DOHH2 (cell line): Measurements from ENCODE around the gene HSPA1L.
"Not testable (repeated sequence)": the region's sequence is repeated elsewhere in the genome, so short reads cannot be mapped to it uniquely, and the experiment has no call there.

Experiments used
- H3F3A ChIP-seq: fragments of 200-600 bp; sonication (generic), shearing (Covaris generic); 2 replicates; pipeline ENCODE4 v1.6.0; 2016; ENCODE audit warnings: antibody characterized with exemption, mild to moderate bottlenecking; ENCODE audit not compliant: control insufficient read depth, insufficient read depth
- H3K27ac ChIP-seq: fragments of 200-600 bp; sonication (generic); 2 replicates; pipeline ENCODE4 v1.5.1; 2014; ENCODE audit warnings: low read depth, mild to moderate bottlenecking, low read length, moderate library complexity
- H3K27me3 ChIP-seq: fragments of 200-600 bp; sonication (generic); 2 replicates; pipeline ENCODE4 v1.6.1; 2014; ENCODE audit warnings: mild to moderate bottlenecking, low read length, mixed read lengths; ENCODE audit not compliant: control insufficient read depth
- H3K36me3 ChIP-seq: fragments of 200-600 bp; sonication (generic); 2 replicates; pipeline ENCODE4 v1.6.1; 2014; ENCODE audit warnings: mild to moderate bottlenecking, low read length, moderate library complexity, mixed read lengths; ENCODE audit not compliant: control insufficient read depth
- H3K4me1 ChIP-seq: fragments of 200-600 bp; sonication (generic); 2 replicates; pipeline ENCODE4 v1.6.1; 2014; ENCODE audit warnings: mild to moderate bottlenecking, low read length, mixed read lengths; ENCODE audit not compliant: control insufficient read depth
- H3K4me2 ChIP-seq: fragments of 200-600 bp; sonication (generic); 2 replicates; pipeline ENCODE4 v1.6.0; 2014; ENCODE audit warnings: mild to moderate bottlenecking, low read length, moderate library complexity
- H3K4me3 ChIP-seq: fragments of 200-600 bp; sonication (generic); 2 replicates; pipeline ENCODE4 v1.5.1; 2014; ENCODE audit warnings: mild to moderate bottlenecking, low read length, mixed read lengths
- H3K79me2 ChIP-seq: fragments of 200-600 bp; sonication (generic); 2 replicates; pipeline ENCODE4 v1.6.1; 2014; ENCODE audit warnings: mild to moderate bottlenecking, low read length, mixed read lengths; ENCODE audit not compliant: control insufficient read depth
- H3K9me2 ChIP-seq: fragments of 200-600 bp; sonication (generic); replicated peaks from 2 replicates; pipeline ENCODE4 v1.6.1; 2014; ENCODE audit warnings: mild to moderate bottlenecking, low read length, mixed read lengths; ENCODE audit not compliant: control insufficient read depth
- H3K9me3 ChIP-seq: fragments of 200-600 bp; sonication (generic); 2 replicates; pipeline ENCODE4 v1.6.1; 2014; ENCODE audit warnings: antibody characterized with exemption, low read length, mixed read lengths; ENCODE audit not compliant: control insufficient read depth, insufficient read depth
- H4K20me1 ChIP-seq: fragments of 200-600 bp; sonication (generic); 2 replicates; pipeline ENCODE4 v1.6.0; 2014; ENCODE audit warnings: low read depth, mild to moderate bottlenecking, antibody characterized with exemption, low read length, moderate library complexity; ENCODE audit not compliant: control insufficient read depth, insufficient read depth
- EZH2phosphoT487 ChIP-seq: fragments of 200-600 bp; sonication (generic); IDR thresholded peaks from 2 replicates; pipeline ENCODE4 v1.6.1; 2017; ENCODE audit warnings: borderline replicate concordance, mild to moderate bottlenecking, antibody characterized with exemption, low read length, moderate library complexity, mixed read lengths
- TF ChIP-seq, protein P1 (sequence below): fragments of 200-600 bp; sonication (generic); IDR thresholded peaks from one replicate; pipeline ENCODE4 v1.5.1; 2014; ENCODE audit warnings: antibody characterized with exemption, mild to moderate bottlenecking, low read depth, low read length; ENCODE audit not compliant: poor library complexity, severe bottlenecking

HSPA1L gene

DNA sequence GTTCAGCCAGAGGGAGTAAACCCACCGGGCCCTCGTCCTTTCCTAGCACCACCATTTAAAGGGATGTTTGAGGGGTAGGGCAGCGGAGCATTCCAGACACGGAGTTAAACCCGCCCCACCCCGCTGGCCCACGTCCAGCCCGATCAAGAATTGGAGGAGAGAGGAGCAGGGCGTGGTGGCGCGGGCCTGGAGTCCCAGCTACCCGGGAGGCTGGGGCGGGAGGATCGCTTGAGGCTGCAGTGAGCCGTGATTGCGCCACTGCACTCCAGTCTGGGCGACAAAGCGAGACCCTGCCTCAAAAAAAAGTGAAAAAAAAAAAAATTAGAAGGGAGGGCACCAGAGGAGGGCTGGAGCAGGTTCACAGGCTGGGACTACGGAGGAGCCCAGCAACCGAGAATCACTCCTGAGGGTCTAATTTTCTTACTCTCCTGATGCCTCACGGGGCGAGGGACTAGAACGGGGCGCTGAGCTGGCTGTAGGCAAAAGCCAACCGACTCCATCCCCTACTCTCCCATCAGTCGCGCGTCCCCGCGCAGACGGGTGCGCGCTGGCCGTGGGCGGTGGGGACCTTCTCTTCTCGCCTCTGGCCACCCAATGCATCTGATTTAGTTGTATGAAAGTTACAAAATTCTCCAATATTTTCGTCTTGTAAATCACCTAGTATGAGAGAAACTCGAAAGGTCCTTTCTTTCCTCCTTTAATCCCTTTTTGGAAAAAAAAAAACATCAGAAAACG is 6.4 kb upstream of the HSPA1L start:
- peak overlapping the region; percentile 83 for H3K4me2 ChIP-seq
- H4K20me1 ChIP-seq: no peaks in the 10 kb centered on the region
- H3K4me1 ChIP-seq: peaks cover 56% of the 10 kb centered on the region
- H3K9me3 ChIP-seq: no peaks in the 10 kb centered on the region
- H3K27me3 ChIP-seq: no peaks in the 10 kb centered on the region
- H3F3A ChIP-seq: peaks cover 35% of the 10 kb centered on the region
- no peak for TF ChIP-seq EZH2phosphoT487
- TF ChIP-seq, protein P1, sequence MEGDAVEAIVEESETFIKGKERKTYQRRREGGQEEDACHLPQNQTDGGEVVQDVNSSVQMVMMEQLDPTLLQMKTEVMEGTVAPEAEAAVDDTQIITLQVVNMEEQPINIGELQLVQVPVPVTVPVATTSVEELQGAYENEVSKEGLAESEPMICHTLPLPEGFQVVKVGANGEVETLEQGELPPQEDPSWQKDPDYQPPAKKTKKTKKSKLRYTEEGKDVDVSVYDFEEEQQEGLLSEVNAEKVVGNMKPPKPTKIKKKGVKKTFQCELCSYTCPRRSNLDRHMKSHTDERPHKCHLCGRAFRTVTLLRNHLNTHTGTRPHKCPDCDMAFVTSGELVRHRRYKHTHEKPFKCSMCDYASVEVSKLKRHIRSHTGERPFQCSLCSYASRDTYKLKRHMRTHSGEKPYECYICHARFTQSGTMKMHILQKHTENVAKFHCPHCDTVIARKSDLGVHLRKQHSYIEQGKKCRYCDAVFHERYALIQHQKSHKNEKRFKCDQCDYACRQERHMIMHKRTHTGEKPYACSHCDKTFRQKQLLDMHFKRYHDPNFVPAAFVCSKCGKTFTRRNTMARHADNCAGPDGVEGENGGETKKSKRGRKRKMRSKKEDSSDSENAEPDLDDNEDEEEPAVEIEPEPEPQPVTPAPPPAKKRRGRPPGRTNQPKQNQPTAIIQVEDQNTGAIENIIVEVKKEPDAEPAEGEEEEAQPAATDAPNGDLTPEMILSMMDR: no peak
- no peaks in the 10 kb centered on the region for H3K9me2 ChIP-seq
- H3K79me2 ChIP-seq: peaks cover under 1% of the 10 kb centered on the region; the same call in 1 of the 2 replicates
- H3K36me3 ChIP-seq: no peaks in the 10 kb centered on the region
- peak overlapping the region; percentile 92 for H3K4me3 ChIP-seq
- H3K27ac ChIP-seq: peak overlapping the region; percentile 43

DNA sequence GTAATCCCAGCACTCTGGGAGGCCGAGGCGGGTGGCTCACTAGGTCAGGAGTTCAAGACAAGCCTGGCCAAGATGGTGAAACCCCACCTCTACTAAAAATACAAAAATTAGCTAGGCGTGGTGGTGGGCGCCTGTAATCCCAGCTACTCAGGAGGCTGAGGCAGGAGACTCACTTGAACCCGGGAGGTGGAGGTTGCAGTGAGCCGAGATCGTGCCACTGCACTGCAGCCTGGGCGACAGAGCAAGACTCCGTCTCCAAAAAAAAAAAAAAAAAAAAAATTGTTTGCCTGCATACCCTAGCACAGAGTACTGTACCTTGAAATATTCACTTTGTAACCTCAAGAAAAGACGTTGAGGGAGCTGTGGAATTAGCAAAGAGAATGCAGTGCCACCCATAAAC is 5.3 kb upstream of the HSPA1L start:
- H3K27ac ChIP-seq, H3K27me3 ChIP-seq, H3K79me2 ChIP-seq, H3K9me2 ChIP-seq, H3K9me3 ChIP-seq, H4K20me1 ChIP-seq, H3K4me2 ChIP-seq, H3K4me3 ChIP-seq, H3K36me3 ChIP-seq: not testable (repeated sequence)
- Histone ChIP-seq H3K4me1 (peaks cover 46% of the 10 kb centered on the region), H3F3A (peaks cover 29% of the 10 kb centered on the region)

DNA sequence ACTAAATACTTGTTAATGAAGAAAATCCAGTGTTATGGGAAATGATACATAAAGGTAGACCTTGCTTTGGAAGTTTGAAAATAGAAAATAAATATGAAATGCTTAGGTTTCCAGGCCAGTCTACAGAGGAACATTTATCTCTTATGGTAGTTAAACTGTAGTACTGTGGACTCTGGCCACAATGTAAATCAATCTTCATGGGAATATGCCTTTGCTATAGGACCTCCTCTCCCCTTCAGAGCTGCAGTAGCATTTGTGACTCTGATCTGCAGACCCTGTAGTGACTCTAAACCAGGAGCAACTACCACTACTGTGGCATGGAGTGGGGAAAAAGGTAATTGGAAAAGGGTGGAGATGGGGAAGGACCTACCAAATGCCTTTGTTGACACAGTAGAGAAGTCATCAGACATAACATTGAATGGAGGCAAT is 4.8 kb upstream of the HSPA1L start:
- Histone ChIP-seq H3K27ac (no peak overlapping the region), H3K79me2 (no peaks in the 10 kb centered on the region), H3K9me2 (no peaks in the 10 kb centered on the region), H3F3A (peaks cover 29% of the 10 kb centered on the region), H3K9me3 (no peaks in the 10 kb centered on the region), H3K36me3 (no peaks in the 10 kb centered on the region), H3K4me2 (no peak overlapping the region), H3K27me3 (peaks cover under 1% of the 10 kb centered on the region; the same call in 1 of the 2 replicates), H3K4me3 (no peak overlapping the region), H4K20me1 (no peaks in the 10 kb centered on the region), H3K4me1 (peaks cover 47% of the 10 kb centered on the region)
- TF ChIP-seq, protein P1: no peak
- TF ChIP-seq EZH2phosphoT487: no peak

DNA sequence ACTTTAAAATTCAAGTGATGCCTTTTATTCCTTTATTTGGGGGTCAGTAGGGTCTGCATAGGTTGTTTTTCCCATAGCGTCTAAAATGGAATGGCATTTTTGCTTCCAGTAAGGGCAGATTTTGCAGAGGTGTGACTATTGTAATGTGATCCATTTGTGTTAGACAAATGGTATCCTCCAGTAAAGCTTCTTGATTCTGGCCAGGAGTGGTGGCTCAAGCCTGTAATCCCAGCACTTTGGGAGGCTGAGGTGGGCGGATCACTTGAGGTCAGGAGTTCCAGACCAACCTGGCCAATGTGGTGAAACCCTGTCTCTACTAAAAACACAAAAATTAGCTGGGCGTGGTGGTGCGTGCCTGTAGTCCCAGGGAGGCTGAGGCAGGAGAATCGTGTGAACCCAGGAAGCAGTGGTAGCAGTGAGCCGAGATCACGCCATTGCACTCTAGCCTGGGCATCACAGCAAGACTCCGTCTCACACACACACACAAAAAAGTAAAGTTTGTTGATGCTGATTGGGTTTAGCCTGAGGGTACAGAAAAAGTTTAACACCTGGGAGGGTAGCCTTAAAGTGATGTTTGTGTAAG is 2.9 kb upstream of the HSPA1L start:
- H3K27me3 ChIP-seq, H3K79me2 ChIP-seq, H3K27ac ChIP-seq, H4K20me1 ChIP-seq, H3K9me2 ChIP-seq, H3K36me3 ChIP-seq, H3K9me3 ChIP-seq: not testable (repeated sequence)
- peak overlapping the region; percentile 51 for H3K4me3 ChIP-seq
- peak overlapping the region; percentile 46 for H3K4me2 ChIP-seq
- H3K4me1 ChIP-seq: peaks cover 50% of the 10 kb centered on the region
- peaks cover 20% of the 10 kb centered on the region for H3F3A ChIP-seq
